ENCODE results near the gene MGAT5B.
"Not testable (repeated sequence)": the region's sequence is repeated elsewhere in the genome, so short reads cannot be mapped to it uniquely, and the experiment has no call there.

MGAT5B gene

DNA sequence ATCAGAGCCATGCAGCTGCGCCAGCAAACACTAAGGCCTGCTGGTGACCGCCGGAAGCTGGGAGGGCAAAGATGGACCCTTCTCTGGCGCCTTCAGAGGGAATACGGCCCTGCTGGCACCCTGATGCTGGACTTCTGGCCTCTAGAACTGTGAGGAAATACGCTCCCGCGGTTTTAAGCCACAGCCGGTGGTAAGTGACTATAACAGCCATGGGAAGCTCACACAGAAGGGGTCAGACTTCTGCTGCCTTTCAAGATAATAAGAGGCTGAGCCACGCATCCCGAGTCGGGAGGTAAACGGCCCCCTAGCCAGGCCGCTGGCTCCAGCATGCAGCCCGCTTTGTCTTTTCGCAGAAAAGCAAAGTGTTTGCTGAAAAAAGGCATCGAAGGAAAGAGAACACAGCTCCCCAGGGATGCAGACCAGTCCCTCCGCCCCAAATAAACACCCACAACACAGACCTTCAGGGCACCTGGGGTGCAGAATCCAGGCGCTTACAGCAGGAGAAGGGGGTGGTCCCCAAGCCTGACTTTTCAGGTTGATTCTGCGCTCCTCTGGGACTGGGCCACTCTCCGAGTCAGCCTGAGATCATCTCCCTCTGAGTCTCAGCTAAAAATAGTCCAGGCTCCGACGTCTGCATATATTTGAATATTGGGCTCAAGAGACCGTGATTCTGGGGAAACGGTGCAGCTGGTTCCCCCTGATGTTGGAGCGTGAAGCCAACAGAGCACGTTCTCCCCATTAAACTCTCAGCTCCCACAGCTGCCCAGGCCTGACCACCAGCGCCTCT lies 89.7 kb downstream of the MGAT5B start:
- Histone ChIP-seq H3K36me3 (ENCODE audit: control insufficient read depth, insufficient read depth, low read length) (no peaks in the 10 kb centered on the region), H3K9me3 (ENCODE audit: control insufficient read depth, insufficient read depth, low read length) (no peaks in the 10 kb centered on the region), H3K4me3 (ENCODE audit: low read length) (no peak overlapping the region), H3K27ac (ENCODE audit: low read length) (no peak overlapping the region), H3K27me3 (ENCODE audit: control insufficient read depth, insufficient read depth, low read length) (no peaks in the 10 kb centered on the region), H3K4me1 (ENCODE audit: control insufficient read depth, insufficient read depth, low read length) (peaks cover 6% of the 10 kb centered on the region; the same call in 1 of the 2 replicates)
- WGBS (ENCODE audit: insufficient coverage, insufficient read length) = no CpG with 5 or more reads among the region's 28 CpGs
- no peak for DNase-seq (ENCODE audit: low read depth, low spot score)

DNA sequence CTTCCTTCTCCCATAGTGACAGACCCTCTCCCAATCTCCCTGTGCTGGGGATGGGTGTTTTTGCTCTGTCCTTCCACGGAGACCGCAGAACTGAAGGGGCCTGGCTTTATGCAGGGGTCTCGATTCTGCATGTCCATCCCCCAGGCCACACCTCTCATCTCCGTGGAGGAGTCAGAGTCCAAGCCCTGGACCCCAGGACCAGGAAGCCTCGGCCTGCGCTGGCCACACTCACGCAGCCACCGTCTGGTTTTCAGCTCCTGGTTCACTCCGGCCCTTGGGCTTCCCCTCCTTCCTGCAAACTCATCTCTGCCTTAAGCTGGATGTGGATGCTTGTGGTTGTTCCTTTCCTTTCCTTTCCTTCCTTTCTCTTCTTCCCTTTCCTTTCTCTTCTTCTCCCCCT lies 90.8 kb downstream of the MGAT5B start:
- no peak overlapping the region for H3K27ac ChIP-seq (ENCODE audit: low read length)
- H3K4me1 ChIP-seq (ENCODE audit: control insufficient read depth, insufficient read depth, low read length) = peaks cover 6% of the 10 kb centered on the region; the same call in 1 of the 2 replicates
- no peak for DNase-seq (ENCODE audit: low read depth, low spot score)
- WGBS (ENCODE audit: insufficient coverage, insufficient read length) = no CpG with 5 or more reads among the region's 9 CpGs
- H3K27me3 ChIP-seq (ENCODE audit: control insufficient read depth, insufficient read depth, low read length) = no peaks in the 10 kb centered on the region
- no peaks in the 10 kb centered on the region for H3K36me3 ChIP-seq (ENCODE audit: control insufficient read depth, insufficient read depth, low read length)
- H3K4me3 ChIP-seq (ENCODE audit: low read length) = no peak overlapping the region
- H3K9me3 ChIP-seq (ENCODE audit: control insufficient read depth, insufficient read depth, low read length) = no peaks in the 10 kb centered on the region

DNA sequence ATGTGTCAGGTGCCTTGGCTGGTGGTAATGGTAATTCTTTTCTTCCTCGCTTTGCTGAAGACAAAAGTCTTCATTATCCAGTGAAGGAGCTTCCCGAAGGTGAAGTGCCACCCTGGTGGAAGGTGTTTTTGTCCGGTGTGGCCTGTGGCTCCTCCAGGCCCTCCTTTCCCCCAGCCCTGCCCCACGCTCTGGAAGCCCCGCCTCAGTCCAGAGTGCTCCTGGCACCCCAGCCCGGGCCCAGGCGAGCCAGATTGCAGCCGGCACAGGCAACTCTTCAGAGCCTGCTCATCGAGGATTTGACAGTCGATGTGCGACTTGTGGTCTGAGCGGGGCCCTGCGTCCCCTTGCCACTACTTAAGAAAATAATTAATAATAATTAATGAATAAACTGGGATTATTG lies 93.7 kb downstream of the MGAT5B start:
- H3K27ac ChIP-seq (ENCODE audit: low read length) = no peak overlapping the region
- no peaks in the 10 kb centered on the region for H3K27me3 ChIP-seq (ENCODE audit: control insufficient read depth, insufficient read depth, low read length)
- no CpG with 5 or more reads among the region's 13 CpGs for WGBS (ENCODE audit: insufficient coverage, insufficient read length)
- no peaks in the 10 kb centered on the region for H3K36me3 ChIP-seq (ENCODE audit: control insufficient read depth, insufficient read depth, low read length)
- peaks cover 6% of the 10 kb centered on the region; the same call in 1 of the 2 replicates for H3K4me1 ChIP-seq (ENCODE audit: control insufficient read depth, insufficient read depth, low read length)
- H3K4me3 ChIP-seq (ENCODE audit: low read length) = no peak overlapping the region
- DNase-seq (ENCODE audit: low read depth, low spot score) = no peak
- no peaks in the 10 kb centered on the region for H3K9me3 ChIP-seq (ENCODE audit: control insufficient read depth, insufficient read depth, low read length)

DNA sequence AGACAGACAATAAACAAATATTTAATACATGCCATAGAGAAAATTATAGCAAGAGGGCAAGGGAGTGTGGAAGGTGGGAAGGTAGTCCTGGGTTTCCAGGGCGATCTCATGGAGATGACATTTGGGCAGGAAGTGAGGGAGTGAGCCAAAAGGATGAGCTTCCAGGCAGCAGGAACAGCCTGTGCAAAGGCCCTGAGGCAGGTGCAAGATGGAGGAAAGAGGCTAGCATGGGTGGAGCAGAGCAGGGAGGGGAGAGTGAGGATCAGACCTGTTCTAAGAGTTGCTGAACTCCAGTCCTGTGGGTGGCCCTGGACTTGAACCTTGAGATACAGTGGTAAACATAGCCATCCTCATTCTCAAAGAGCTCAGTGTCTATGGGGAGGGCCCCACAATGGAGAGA lies 94.7 kb downstream of the MGAT5B start:
- no peaks in the 10 kb centered on the region for H3K36me3 ChIP-seq (ENCODE audit: control insufficient read depth, insufficient read depth, low read length)
- no CpG with 5 or more reads among the region's 1 CpG for WGBS (ENCODE audit: insufficient coverage, insufficient read length)

DNA sequence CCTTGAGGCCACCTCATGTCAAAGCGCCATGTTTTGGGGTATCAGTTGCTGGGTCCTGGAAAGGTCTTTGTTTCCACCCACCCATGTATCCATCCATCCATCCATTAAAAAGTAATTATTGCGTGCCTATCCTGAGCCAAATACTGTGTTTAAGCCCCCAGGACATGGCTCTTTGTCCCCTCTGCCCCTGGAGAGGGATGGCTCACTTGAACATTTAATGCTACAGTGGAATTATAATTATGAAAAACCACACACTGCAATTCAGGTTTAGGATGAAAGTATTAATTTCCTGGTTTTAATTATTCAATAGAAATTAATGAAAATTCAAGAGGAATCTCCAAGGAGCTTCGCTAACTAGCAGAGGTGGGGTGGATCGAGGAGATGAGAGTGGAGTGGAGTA lies 97.8 kb downstream of the MGAT5B start:
- no peak overlapping the region for H3K27ac ChIP-seq (ENCODE audit: low read length)
- no peak overlapping the region for H3K4me3 ChIP-seq (ENCODE audit: low read length)
- H3K9me3 ChIP-seq (ENCODE audit: control insufficient read depth, insufficient read depth, low read length) = no peaks in the 10 kb centered on the region
- no peaks in the 10 kb centered on the region for H3K36me3 ChIP-seq (ENCODE audit: control insufficient read depth, insufficient read depth, low read length)
- no CpG with 5 or more reads among the region's 4 CpGs for WGBS (ENCODE audit: insufficient coverage, insufficient read length)
- H3K27me3 ChIP-seq (ENCODE audit: control insufficient read depth, insufficient read depth, low read length) = no peaks in the 10 kb centered on the region
- H3K4me1 ChIP-seq (ENCODE audit: control insufficient read depth, insufficient read depth, low read length) = no peaks in the 10 kb centered on the region
- DNase-seq (ENCODE audit: low read depth, low spot score) = no peak

More for the DNA sequence above, 94.7 kb downstream of the MGAT5B start:
- DNase-seq (ENCODE audit: low read depth, low spot score) = no peak
- Histone ChIP-seq H3K27me3 (ENCODE audit: control insufficient read depth, insufficient read depth, low read length) (no peaks in the 10 kb centered on the region), H3K9me3 (ENCODE audit: control insufficient read depth, insufficient read depth, low read length) (no peaks in the 10 kb centered on the region), H3K4me1 (ENCODE audit: control insufficient read depth, insufficient read depth, low read length) (peaks cover 2% of the 10 kb centered on the region; the same call in 1 of the 2 replicates), H3K4me3 (ENCODE audit: low read length) (no peak overlapping the region), H3K27ac (ENCODE audit: low read length) (no peak overlapping the region)

DNA sequence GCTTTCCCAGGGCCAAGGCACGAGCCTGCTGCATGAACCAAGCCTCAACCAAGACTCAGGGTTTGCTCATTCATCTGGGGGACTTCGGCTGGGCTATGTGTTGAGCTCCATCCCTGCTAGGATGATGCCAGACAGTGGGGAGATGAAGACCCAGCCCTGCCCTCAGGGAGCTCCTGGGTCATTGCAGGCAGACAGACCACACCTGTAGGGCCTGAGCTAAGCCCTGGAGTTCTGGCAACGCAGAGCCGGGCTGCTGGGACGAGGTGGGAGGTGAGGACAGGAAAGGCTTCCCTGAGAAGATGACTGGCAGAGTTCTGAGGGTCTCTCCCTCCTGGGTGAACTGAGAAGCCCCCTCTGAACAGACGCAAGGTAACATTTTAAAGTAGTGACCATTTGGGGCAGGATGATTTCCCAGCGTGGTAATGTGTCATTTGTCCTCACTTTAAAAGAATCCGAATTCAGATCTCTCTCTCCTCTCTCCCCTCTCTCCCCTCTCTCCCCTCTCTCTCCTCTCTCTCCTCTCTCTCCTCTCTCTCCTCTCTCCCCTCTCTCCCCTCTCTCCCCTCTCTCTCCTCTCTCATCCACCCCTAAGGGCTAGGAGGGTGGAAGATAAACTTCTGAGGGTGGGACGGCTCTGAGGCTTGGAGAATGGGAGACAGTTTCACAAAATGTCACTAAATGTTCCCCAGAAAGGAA lies 98.4 kb downstream of the MGAT5B start:
- Histone ChIP-seq H3K27me3 (ENCODE audit: control insufficient read depth, insufficient read depth, low read length) (no peaks in the 10 kb centered on the region), H3K4me1 (ENCODE audit: control insufficient read depth, insufficient read depth, low read length) (no peaks in the 10 kb centered on the region), H3K36me3 (ENCODE audit: control insufficient read depth, insufficient read depth, low read length) (no peaks in the 10 kb centered on the region), H3K27ac (ENCODE audit: low read length) (no peak overlapping the region), H3K4me3 (ENCODE audit: low read length) (no peak overlapping the region), H3K9me3 (ENCODE audit: control insufficient read depth, insufficient read depth, low read length) (no peaks in the 10 kb centered on the region)
- DNase-seq (ENCODE audit: low read depth, low spot score) = no peak
- no CpG with 5 or more reads among the region's 9 CpGs for WGBS (ENCODE audit: insufficient coverage, insufficient read length)

DNA sequence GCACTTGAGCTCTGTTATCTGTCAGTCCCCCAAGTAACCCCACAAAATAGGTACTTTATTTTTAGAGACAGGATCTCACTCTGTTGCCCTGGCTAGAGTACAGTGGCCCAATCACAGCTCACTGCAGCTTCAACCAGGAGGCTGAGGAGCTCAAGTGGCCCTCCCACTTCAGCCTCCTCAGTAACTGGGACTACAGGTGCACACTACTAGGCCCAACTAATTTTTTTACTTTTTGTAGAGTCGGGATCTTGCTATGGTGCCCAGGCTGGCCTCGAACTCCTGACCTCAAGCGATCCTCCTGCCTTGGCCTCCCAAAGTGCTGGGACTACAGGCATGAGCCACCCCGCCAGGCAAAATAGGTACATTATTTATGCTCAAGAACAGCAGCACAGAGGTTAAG lies 99.6 kb downstream of the MGAT5B start:
- Histone ChIP-seq H3K4me3 (ENCODE audit: low read length) (no peak overlapping the region), H3K27ac (ENCODE audit: low read length) (no peak overlapping the region), H3K27me3 (ENCODE audit: control insufficient read depth, insufficient read depth, low read length) (no peaks in the 10 kb centered on the region), H3K4me1 (ENCODE audit: control insufficient read depth, insufficient read depth, low read length) (peaks cover 3% of the 10 kb centered on the region; the same call in 1 of the 2 replicates), H3K9me3 (ENCODE audit: control insufficient read depth, insufficient read depth, low read length) (no peaks in the 10 kb centered on the region), H3K36me3 (ENCODE audit: control insufficient read depth, insufficient read depth, low read length) (no peaks in the 10 kb centered on the region)
- no CpG with 5 or more reads among the region's 4 CpGs for WGBS (ENCODE audit: insufficient coverage, insufficient read length)
- no peak for DNase-seq (ENCODE audit: low read depth, low spot score)

DNA sequence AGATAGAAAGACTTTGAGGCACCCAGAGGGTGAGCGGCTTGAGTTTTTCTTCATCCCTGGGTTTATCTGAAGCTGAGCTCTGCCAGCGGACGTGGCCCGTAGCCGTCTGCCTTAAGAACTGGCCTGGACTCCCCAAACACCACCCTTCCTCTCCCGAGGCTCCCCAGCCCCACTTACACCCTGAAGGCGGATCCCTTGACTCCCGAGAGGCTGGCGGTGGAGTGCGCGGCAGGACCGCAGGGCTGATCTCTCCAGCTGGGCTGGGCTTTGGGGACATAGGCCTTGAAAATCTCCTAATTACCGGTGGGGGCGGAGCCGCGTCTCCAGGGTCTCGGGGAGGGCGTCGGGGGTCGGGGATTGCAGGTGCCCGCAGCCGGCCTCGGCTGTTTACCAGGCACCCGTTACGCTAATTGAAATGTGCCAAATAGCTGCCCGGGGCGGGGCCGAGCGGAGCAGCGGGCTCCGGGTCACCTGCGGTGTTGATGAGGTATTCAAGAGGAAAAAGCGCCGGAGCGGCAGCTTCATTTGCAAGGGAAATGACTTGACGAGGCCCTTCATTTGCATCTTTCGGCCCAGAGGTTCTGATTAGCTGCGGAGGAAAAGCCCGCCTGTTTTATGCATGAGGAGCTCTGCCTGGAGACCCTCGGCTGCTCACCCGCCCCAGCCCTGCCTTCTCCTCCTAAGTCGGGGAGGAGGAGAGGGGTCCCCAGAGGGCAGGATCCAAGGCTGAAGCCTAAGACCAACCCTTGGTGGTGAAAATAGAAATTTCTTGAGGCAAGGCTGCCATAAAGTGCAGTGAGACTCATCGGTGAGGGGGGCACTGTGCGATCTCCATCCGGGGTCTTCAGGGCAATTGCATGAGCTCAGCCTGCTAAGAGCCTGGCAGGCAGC lies 100.7 kb downstream of the MGAT5B start:
- Histone ChIP-seq H3K27me3 (ENCODE audit: control insufficient read depth, insufficient read depth, low read length) (no peaks in the 10 kb centered on the region), H3K27ac (ENCODE audit: low read length) (no peak overlapping the region), H3K36me3 (ENCODE audit: control insufficient read depth, insufficient read depth, low read length) (no peaks in the 10 kb centered on the region), H3K4me1 (ENCODE audit: control insufficient read depth, insufficient read depth, low read length) (peaks cover 4% of the 10 kb centered on the region; the same call in 1 of the 2 replicates), H3K4me3 (ENCODE audit: low read length) (peak overlapping the region; percentile 34; the same call in 1 of the 2 replicates), H3K9me3 (ENCODE audit: control insufficient read depth, insufficient read depth, low read length) (no peaks in the 10 kb centered on the region)
- WGBS (ENCODE audit: insufficient coverage, insufficient read length) = no CpG with 5 or more reads among the region's 45 CpGs
- DNase-seq (ENCODE audit: low read depth, low spot score) = peak; percentile 94

DNA sequence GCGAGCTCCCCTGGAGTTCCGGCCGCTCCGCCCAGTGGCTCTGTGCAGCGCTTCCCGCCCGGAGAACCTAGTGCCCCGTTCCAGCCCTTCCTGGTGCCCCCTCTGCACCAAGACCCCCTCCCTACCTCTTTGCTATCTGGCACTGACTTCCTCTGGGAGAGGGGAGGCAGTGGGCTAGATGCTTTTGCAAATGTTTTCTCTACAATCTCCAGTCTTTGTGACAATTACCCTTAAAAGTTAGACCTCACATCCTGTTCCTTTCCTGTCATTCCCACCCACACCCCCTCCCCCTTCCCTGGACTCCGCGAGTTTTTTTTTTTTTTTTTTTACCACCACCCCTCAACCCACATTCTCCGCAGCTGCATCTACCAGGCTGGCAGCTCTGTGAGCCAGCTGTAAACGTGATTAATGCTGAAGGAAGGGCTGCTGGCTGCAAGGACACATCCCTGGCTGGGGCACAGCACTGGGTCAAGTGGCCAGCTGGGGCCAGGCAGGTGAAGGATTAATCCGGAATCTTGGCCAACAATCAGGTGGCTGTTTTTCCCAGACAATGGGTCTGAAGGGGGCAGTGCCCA lies 101.5 kb downstream of the MGAT5B start:
- no peaks in the 10 kb centered on the region for H3K9me3 ChIP-seq (ENCODE audit: control insufficient read depth, insufficient read depth, low read length)
- DNase-seq (ENCODE audit: low read depth, low spot score) = no peak
- no peaks in the 10 kb centered on the region for H3K36me3 ChIP-seq (ENCODE audit: control insufficient read depth, insufficient read depth, low read length)
- H3K4me1 ChIP-seq (ENCODE audit: control insufficient read depth, insufficient read depth, low read length) = peaks cover 4% of the 10 kb centered on the region; the same call in 1 of the 2 replicates
- H3K4me3 ChIP-seq (ENCODE audit: low read length) = peak overlapping the region; percentile 27; the same call in 1 of the 2 replicates
- H3K27ac ChIP-seq (ENCODE audit: low read length) = no peak overlapping the region
- no peaks in the 10 kb centered on the region for H3K27me3 ChIP-seq (ENCODE audit: control insufficient read depth, insufficient read depth, low read length)
- no CpG with 5 or more reads among the region's 13 CpGs for WGBS (ENCODE audit: insufficient coverage, insufficient read length)

DNA sequence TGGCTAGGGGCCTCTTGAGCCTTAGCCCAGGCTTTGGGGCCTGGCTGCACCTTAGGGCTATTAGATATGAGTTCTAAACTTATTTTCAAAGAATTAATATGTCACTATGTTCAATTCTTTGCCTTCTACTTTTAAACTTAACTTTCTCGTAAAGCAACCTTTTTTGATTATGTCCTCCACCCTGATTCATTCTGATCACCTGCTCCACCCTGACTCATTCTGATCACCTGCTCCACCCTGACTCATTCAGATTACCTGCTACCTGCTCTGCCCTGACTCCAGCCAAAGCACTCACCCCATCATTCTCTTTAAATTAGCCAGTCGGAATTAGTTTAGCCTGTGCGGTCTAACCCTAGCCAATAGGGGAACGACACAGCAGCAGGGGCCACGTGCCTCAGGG lies 102.0 kb downstream of the MGAT5B start:
- not testable (repeated sequence) for DNase-seq (ENCODE audit: low read depth, low spot score); H3K36me3 ChIP-seq (ENCODE audit: control insufficient read depth, insufficient read depth, low read length); H3K4me3 ChIP-seq (ENCODE audit: low read length); H3K27ac ChIP-seq (ENCODE audit: low read length); H3K9me3 ChIP-seq (ENCODE audit: control insufficient read depth, insufficient read depth, low read length); H3K4me1 ChIP-seq (ENCODE audit: control insufficient read depth, insufficient read depth, low read length); H3K27me3 ChIP-seq (ENCODE audit: control insufficient read depth, insufficient read depth, low read length)
- no CpG with 5 or more reads among the region's 5 CpGs for WGBS (ENCODE audit: insufficient coverage, insufficient read length)
